Lower lobe of right lung (tissue), 2 donors: Measurements from ENCODE around the gene KASH5. TPM values are rescaled to one million over a fixed set of nuclear protein-coding genes. Genes with fewer than 3 reads are reported as not detected.

Experiments used
- ATAC-seq, 2 donors: fragments of 200-7000 bp; cut with Tn5 transposase; one replicate each; pipeline ENCODE4 v1.9.1; 2020 to 2022; ENCODE audit warnings: mild to moderate bottlenecking in 2 of 2, moderate library complexity in 2 of 2
- DNase-seq: peaks from one replicate; pipeline ENCODE4 v3.0.0-alpha.2; 2020
- H3K27ac ChIP-seq: fragments of 200-600 bp; one replicate; pipeline ENCODE4 v1.8.0; 2022
- H3K27me3 ChIP-seq: fragments of 200-600 bp; one replicate; pipeline ENCODE4 v1.8.0; 2022; ENCODE audit warnings: low read depth
- H3K36me3 ChIP-seq: fragments of 200-600 bp; one replicate; pipeline ENCODE4 v1.8.0; 2022; ENCODE audit warnings: mild to moderate bottlenecking
- H3K4me1 ChIP-seq: fragments of 200-600 bp; one replicate; pipeline ENCODE4 v1.8.0; 2022
- H3K4me3 ChIP-seq: fragments of 200-600 bp; one replicate; pipeline ENCODE4 v1.8.0; 2022; ENCODE audit warnings: mild to moderate bottlenecking
- H3K9me3 ChIP-seq: fragments of 200-600 bp; one replicate; pipeline ENCODE4 v1.8.0; 2022
- CTCF ChIP-seq: fragments of 200-600 bp; IDR thresholded peaks from one replicate; pipeline ENCODE4 v1.8.0; 2022; ENCODE audit warnings: antibody characterized with exemption, mild to moderate bottlenecking
- intact Hi-C: fragments of 100-400 bp; cut with DNase I; formaldehyde crosslinking; loops from one replicate; pipeline ENCODE4 v1.11.0; 2022
- total RNA-seq: library from RNA; stranded (reverse); fragmentation: NEBNext Ultra II Directional; extraction: Animal tissue kit (Norgen Biotek cat#: 25700); gene quantifications from one replicate; pipeline ENCODE4 v1.2.1, GENCODE V29; 2021
- donor health status: DM: no; HTN: yes; CAD: no; lungs with severe emphysema.

KASH5 gene
- total RNA-seq, 1 donor from 2014 or later = 3.1 TPM

- ATAC-seq (no peak), DNase-seq (no peak)
- no peaks in the 10 kb centered on the region for H3K9me3 ChIP-seq
- H3K4me3 ChIP-seq = no peak overlapping the region
- H3K27me3 ChIP-seq = peaks cover 97% of the 10 kb centered on the region
- intact Hi-C loops = no loop called here
- H3K4me1 ChIP-seq = peaks cover 34% of the 10 kb centered on the region
- no peak overlapping the region for H3K27ac ChIP-seq
- no peaks in the 10 kb centered on the region for H3K36me3 ChIP-seq
- TF ChIP-seq CTCF = no peak
These were observed 38.0 kb downstream of the KASH5 start for GRCh38 chr19:49425922-49426592.

- Histone ChIP-seq H3K4me3 (no peak overlapping the region), H3K27ac (no peak overlapping the region), H3K27me3 (peaks cover 97% of the 10 kb centered on the region), H3K36me3 (no peaks in the 10 kb centered on the region), H3K9me3 (no peaks in the 10 kb centered on the region), H3K4me1 (peaks cover 23% of the 10 kb centered on the region)
- no peak for TF ChIP-seq CTCF
- intact Hi-C loops = no loop called here
- ATAC-seq (no peak), DNase-seq (no peak)
These were observed 39.3 kb downstream of the KASH5 start for GRCh38 chr19:49427339-49427738.

- H3K9me3 ChIP-seq = no peaks in the 10 kb centered on the region
- no peak overlapping the region for H3K27ac ChIP-seq
- no peak overlapping the region for H3K4me3 ChIP-seq
- TF ChIP-seq CTCF = no peak
- ATAC-seq (peak; percentile 51 to 69), DNase-seq (no peak)
- H3K36me3 ChIP-seq = no peaks in the 10 kb centered on the region
- H3K27me3 ChIP-seq = peaks cover 97% of the 10 kb centered on the region
- intact Hi-C loops = no loop called here
- H3K4me1 ChIP-seq = peaks cover 16% of the 10 kb centered on the region
These were observed 40.0 kb downstream of the KASH5 start for GRCh38 chr19:49427855-49428546.

- intact Hi-C loops = no loop called here
- Histone ChIP-seq H3K36me3 (no peaks in the 10 kb centered on the region), H3K4me1 (peaks cover 11% of the 10 kb centered on the region), H3K27ac (no peak overlapping the region), H3K9me3 (no peaks in the 10 kb centered on the region), H3K27me3 (peaks cover 97% of the 10 kb centered on the region), H3K4me3 (no peak overlapping the region)
- ATAC-seq (no peak), DNase-seq (no peak)
- TF ChIP-seq CTCF = no peak
These were observed 40.8 kb downstream of the KASH5 start for GRCh38 chr19:49428547-49429451.

GRCh38 chr19:49430172-49430677, 42.2 kb downstream of the KASH5 start:
- H3K4me3 ChIP-seq = no peak overlapping the region
- peaks cover 11% of the 10 kb centered on the region for H3K4me1 ChIP-seq
- ATAC-seq (no peak), DNase-seq (no peak)
- no peaks in the 10 kb centered on the region for H3K36me3 ChIP-seq
- no peaks in the 10 kb centered on the region for H3K9me3 ChIP-seq
- intact Hi-C loops = no loop called here
- H3K27ac ChIP-seq = no peak overlapping the region
- H3K27me3 ChIP-seq = peaks cover 97% of the 10 kb centered on the region
- no peak for TF ChIP-seq CTCF
